Measurements from ENCODE around the gene ZFYVE28. TPM values are rescaled to one million over a fixed set of nuclear protein-coding genes. Genes with fewer than 3 reads are reported as not detected.
"Not testable (repeated sequence)": the region's sequence is repeated elsewhere in the genome, so short reads cannot be mapped to it uniquely, and the experiment has no call there.

ZFYVE28 gene
- total RNA-seq, 1 experiment from 2014 or later = 19.2 TPM

DNA sequence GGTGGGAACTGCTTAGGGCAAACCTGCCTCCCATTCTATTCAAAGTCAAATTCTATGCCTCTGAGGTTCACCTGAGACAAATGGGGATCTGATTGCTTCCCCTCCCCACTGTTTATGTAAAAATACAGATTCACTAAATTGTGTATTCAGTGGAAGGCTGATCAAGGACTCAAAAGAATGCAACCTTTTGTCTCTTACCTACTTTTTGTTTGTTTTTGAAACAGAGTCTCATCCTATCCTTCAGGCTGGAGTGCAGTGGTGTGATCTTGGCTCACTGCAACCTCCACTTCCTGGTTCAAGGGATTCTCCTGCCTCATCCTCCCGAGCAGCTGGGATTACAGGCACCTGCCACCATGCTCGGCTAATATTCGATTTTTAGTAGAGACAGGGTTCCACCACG, 197.1 kb downstream of the ZFYVE28 start:
- not testable (repeated sequence) for H3K9me2 ChIP-seq (ENCODE audit: insufficient read depth); BruUV-seq (replicated peaks); H3K27me3 ChIP-seq (ENCODE audit: insufficient read depth, low read length); H3K4me1 ChIP-seq (ENCODE audit: control insufficient read depth in 1 of 2, insufficient read depth in 2 of 2, low read length in 2 of 2); H3K4me2 ChIP-seq (ENCODE audit: low read length); H2AFZ ChIP-seq (ENCODE audit: low read depth, low read length, poor library complexity, severe bottlenecking); H3K79me2 ChIP-seq (ENCODE audit: insufficient read depth, low read length); H3K4me3 ChIP-seq (replicated peaks in 1 of 2; ENCODE audit: low read depth in 1 of 2, low read length in 2 of 2); H3K36me3 ChIP-seq (ENCODE audit: control insufficient read depth in 1 of 2, insufficient read depth in 2 of 2, low read length in 2 of 2); H3K27ac ChIP-seq (ENCODE audit: low read depth, low read length); ATAC-seq; DNase-seq (ENCODE audit: low read depth, low spot score); H3K9ac ChIP-seq (ENCODE audit: low read length); H3K9me3 ChIP-seq (ENCODE audit: control insufficient read depth in 1 of 2, insufficient read depth in 1 of 2, low read depth in 1 of 2, low read length in 2 of 2); H4K20me1 ChIP-seq (ENCODE audit: insufficient read depth)
- ChIA-PET RAD21 (ENCODE audit: low non-redundant PET in 1 of 2, low total read pairs in 2 of 2, uncharacterized antibody in 2 of 2, unreplicated experiment in 2 of 2) (interaction anchor here in 1 of 2 experiments (1.8 kb wide), 1 partner anchor 220 kb away, joined by 7 read pairs; no protein-coding TSS in a partner anchor), CTCF (interaction anchor here (1.9 to 2.9 kb wide), 3 partner anchors 9 to 192 kb away, joined by 8 to 17 read pairs (median 11); no protein-coding TSS in a partner anchor), POLR2A (interaction anchor here (0.6 kb wide), 1 partner anchor 244 kb away, joined by 3 read pairs; no protein-coding TSS in a partner anchor)
- intact Hi-C loops (cut with micrococcal nuclease) = loop anchor here (10.0 kb wide), 1 partner anchor 493 kb away; no protein-coding TSS in a partner anchor

DNA sequence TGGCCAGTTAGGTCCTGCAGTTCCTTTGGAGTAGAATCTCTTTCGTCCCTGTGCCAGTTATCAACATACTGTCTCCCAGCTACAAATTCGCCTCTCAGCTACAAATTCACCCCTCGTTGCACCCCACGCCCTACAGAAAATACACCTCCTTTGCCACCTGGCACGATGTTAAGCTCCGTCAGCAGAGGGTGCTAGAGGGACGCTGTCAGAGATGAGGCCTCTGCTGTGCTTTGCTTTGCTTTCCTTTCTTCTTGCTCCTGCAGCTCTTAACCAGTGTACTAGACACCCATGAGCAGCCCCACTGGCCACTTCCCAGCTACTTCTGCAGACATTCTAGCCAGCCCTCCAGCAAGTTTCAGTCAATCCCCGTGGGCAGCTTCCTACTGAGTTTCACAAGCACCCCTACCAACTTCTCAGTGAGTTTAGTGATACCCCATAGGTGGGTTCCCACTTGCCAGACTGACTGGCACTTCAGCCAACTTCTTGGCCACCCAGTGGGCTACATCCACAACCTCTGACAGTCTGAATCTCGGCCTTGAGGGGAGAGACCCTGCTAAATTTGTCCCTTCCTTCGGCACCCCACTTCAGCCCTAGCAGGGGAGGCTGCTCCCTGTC, 198.3 kb downstream of the ZFYVE28 start:
- H3K27me3 ChIP-seq (ENCODE audit: insufficient read depth, low read length) = no peaks in the 10 kb centered on the region
- ChIA-PET POLR2A (interaction anchor here (0.6 kb wide), 1 partner anchor 234 kb away, joined by 3 read pairs; no protein-coding TSS in a partner anchor), CTCF (interaction anchor here (0.7 to 2.9 kb wide), 20 partner anchors 10 to 715 kb away, joined by 3 to 38 read pairs (median 4); partner anchors contain the start of genes CFAP99, HAUS3, MXD4 and POLN), RAD21 (ENCODE audit: low non-redundant PET in 1 of 2, low total read pairs in 2 of 2, uncharacterized antibody in 2 of 2, unreplicated experiment in 2 of 2) (interaction anchor here (1.1 to 1.8 kb wide), 2 partner anchors 221 to 222 kb away, joined by 3 to 7 read pairs; no protein-coding TSS in a partner anchor)
- H3K9ac ChIP-seq (ENCODE audit: low read length) = no peak overlapping the region
- no peak overlapping the region for H3K4me3 ChIP-seq (replicated peaks in 1 of 2; ENCODE audit: low read depth in 1 of 2, low read length in 2 of 2)
- H3K4me1 ChIP-seq (ENCODE audit: control insufficient read depth in 1 of 2, insufficient read depth in 2 of 2, low read length in 2 of 2) = peaks cover 0 to 7% of the 10 kb centered on the region in 2 experiments; a peak in 2 of 4 replicates
- no peak overlapping the region for H2AFZ ChIP-seq (ENCODE audit: low read depth, low read length, poor library complexity, severe bottlenecking)
- no peak overlapping the region for H3K27ac ChIP-seq (ENCODE audit: low read depth, low read length)
- peak; percentile 92 for ATAC-seq
- no TSS peak for BruUV-seq (replicated peaks)
- intact Hi-C loops (cut with micrococcal nuclease) = loop anchor here (1.0 to 10.0 kb wide), 2 partner anchors 221 to 495 kb away; no protein-coding TSS in a partner anchor
- H3K4me2 ChIP-seq (ENCODE audit: low read length) = no peak overlapping the region
- H3K79me2 ChIP-seq (ENCODE audit: insufficient read depth, low read length) = no peaks in the 10 kb centered on the region
- no peaks in the 10 kb centered on the region for H3K9me2 ChIP-seq (ENCODE audit: insufficient read depth)
- DNase-seq (ENCODE audit: low read depth, low spot score) = peak; percentile 28
- H3K9me3 ChIP-seq (ENCODE audit: control insufficient read depth in 1 of 2, insufficient read depth in 1 of 2, low read depth in 1 of 2, low read length in 2 of 2) = no peaks in the 10 kb centered on the region
- H3K36me3 ChIP-seq (ENCODE audit: control insufficient read depth in 1 of 2, insufficient read depth in 2 of 2, low read length in 2 of 2) = no peaks in the 10 kb centered on the region
- peak; percentile 89 to 93 (median 93) for TF ChIP-seq CTCF (IDR thresholded peaks at IDR 0.05 in 2 of 3, conservative IDR thresholded peaks at IDR 0.05 in 1 of 3; ENCODE audit: borderline replicate concordance in 1 of 3, insufficient read depth in 1 of 3, low read depth in 2 of 3, low read length in 2 of 3)
- TF ChIP-seq RAD21 (IDR thresholded peaks at IDR 0.05; ENCODE audit: low read depth) = peak; percentile 93
- no peak for TF ChIP-seq ELF1 (IDR thresholded peaks at IDR 0.05; ENCODE audit: borderline replicate concordance, low read depth)
- no peaks in the 10 kb centered on the region for H4K20me1 ChIP-seq (ENCODE audit: insufficient read depth)

Other genes starting within 250 kb of the ZFYVE28 start
- gene HAUS3, start 176.5 kb downstream of the ZFYVE28 start, total RNA-seq (2021; ENCODE audit: unreplicated experiment) = 17.3 TPM
- gene POLN, start 176.5 kb downstream of the ZFYVE28 start, total RNA-seq (2021; ENCODE audit: unreplicated experiment) = 3.1 TPM
- gene MXD4, start 156.5 kb downstream of the ZFYVE28 start, total RNA-seq (2021; ENCODE audit: unreplicated experiment) = 22.0 TPM
- gene CFAP99, start 310 bp upstream of the ZFYVE28 start, total RNA-seq (2021; ENCODE audit: unreplicated experiment) = 0.42 TPM
- gene RNF4, start 50.5 kb upstream of the ZFYVE28 start, total RNA-seq (2021; ENCODE audit: unreplicated experiment) = 62.3 TPM
- 15.7 TPM for gene FAM193A, start 118.0 kb upstream of the ZFYVE28 start, total RNA-seq (2021; ENCODE audit: unreplicated experiment)

Data from HCT116 (cell line).